PC-3 (cell line): ENCODE results near the gene PCDHA12.
A peak's percentile ranks its signal among the peaks of the same experiment; 100 is the strongest.

Experiments
- CTCF ChIP-seq: fragments of 300-600 bp; sonication (generic); conservative IDR thresholded peaks from 2 replicates; pipeline ENCODE4 v1.5.1; 2017; ENCODE audit warnings: antibody characterized with exemption, low read depth, mild to moderate bottlenecking, low read length
- EZH2 ChIP-seq: fragments of 300-600 bp; sonication (generic); IDR thresholded peaks from one replicate; pipeline ENCODE4 v1.6.1; 2017; ENCODE audit warnings: antibody characterized with exemption, mild to moderate bottlenecking, low read length; ENCODE audit not compliant: unreplicated experiment
- EZH2phosphoT487 ChIP-seq: fragments of 300-600 bp; sonication (generic); IDR thresholded peaks from 2 replicates; pipeline ENCODE4 v1.6.1; 2018; ENCODE audit warnings: mild to moderate bottlenecking, antibody characterized with exemption, low read length, borderline replicate concordance

- TF ChIP-seq CTCF (peak; percentile 76), EZH2 (no peak), EZH2phosphoT487 (no peak)
These were observed 51.5 kb downstream of the PCDHA12 start for GRCh38 chr5:140926443-140927227.
